ENCODE data around the gene HEBP2. TPM values are rescaled to one million over a fixed set of nuclear protein-coding genes. Genes with fewer than 3 reads are reported as not detected.

HEBP2 gene
- total RNA-seq, 4 donors from 2014 or later = 37.0 to 80.0 (median 58.0) TPM

DNA sequence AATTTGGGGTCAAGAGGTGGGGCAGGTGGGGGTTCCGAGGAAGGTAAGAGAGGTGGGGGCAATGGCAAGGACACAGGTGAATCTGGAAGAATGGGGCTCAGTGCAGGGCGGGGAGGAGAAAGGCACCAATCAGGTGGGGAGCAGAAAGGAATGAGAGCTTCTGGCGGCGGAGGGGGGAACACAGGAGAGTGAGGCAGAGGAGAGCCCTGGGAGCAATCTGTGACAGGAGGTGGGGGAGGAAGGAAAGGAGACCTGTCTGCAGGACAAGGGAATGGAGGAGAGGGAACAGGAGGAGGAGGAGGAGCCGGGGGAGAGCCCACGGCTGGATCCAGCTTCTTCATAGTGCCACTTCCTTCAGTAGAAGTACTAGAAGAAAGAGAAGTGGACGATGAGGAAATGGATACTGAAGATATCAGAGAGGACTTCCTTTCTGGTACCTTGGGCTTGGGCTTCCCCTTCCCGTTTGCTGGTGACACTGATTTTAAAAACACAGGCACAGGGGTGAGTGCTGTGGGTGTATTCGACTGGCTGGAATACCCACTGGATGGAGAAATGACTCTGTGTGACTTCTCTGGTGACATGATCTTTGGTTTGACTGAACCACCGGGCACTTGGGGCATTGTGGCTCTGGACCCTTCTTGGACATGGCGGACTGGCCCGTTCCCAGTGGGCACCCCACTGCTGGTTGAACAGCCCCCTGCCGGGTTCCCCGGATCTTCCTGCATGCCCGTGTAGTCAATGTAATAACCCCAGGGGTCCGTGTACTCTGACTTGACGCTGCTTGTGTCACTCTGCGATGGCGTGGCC lies 27.4 kb downstream of the HEBP2 start:
- no peaks in the 10 kb centered on the region for H3K36me3 ChIP-seq
- WGBS, 2 donors = 84 to 89% methylated on average over 15 to 19 of the region's 19 CpGs
- intact Hi-C loops (cut with DNase I) = loop anchor here (2.0 to 5.0 kb wide), 2 partner anchors 81 to 161 kb away; no protein-coding TSS in a partner anchor

DNA sequence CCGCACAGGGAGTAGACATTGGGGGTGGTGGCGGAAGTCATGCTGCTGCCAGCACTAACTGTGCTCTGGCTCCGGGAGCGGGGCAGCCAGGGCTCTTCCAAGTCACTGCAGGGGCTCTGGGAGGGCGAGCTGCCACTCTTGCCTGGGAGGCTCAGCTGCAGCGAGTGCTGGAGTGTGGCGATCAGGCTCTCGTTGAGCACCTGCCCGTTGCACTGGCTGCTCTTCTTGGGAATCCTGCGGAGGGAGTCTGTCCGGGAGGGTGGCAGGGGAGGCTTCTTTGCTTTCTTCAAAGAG lies 28.0 kb downstream of the HEBP2 start:
- Histone ChIP-seq H3K4me1 (no peaks in the 10 kb centered on the region), H3K4me3 (replicated peaks in 1 of 3) (no peak overlapping the region), H3K27me3 (no peaks in the 10 kb centered on the region), H3K9me3 (no peaks in the 10 kb centered on the region), H3K27ac (no peak overlapping the region), H3K36me3 (no peaks in the 10 kb centered on the region)
- 81 to 86% methylated on average over 8 to 9 of the region's 11 CpGs for WGBS, 2 donors
- no peak for DNase-seq
- no peak for TF ChIP-seq POLR2A (IDR thresholded peaks at IDR 0.05)
- TF ChIP-seq, protein P1, sequence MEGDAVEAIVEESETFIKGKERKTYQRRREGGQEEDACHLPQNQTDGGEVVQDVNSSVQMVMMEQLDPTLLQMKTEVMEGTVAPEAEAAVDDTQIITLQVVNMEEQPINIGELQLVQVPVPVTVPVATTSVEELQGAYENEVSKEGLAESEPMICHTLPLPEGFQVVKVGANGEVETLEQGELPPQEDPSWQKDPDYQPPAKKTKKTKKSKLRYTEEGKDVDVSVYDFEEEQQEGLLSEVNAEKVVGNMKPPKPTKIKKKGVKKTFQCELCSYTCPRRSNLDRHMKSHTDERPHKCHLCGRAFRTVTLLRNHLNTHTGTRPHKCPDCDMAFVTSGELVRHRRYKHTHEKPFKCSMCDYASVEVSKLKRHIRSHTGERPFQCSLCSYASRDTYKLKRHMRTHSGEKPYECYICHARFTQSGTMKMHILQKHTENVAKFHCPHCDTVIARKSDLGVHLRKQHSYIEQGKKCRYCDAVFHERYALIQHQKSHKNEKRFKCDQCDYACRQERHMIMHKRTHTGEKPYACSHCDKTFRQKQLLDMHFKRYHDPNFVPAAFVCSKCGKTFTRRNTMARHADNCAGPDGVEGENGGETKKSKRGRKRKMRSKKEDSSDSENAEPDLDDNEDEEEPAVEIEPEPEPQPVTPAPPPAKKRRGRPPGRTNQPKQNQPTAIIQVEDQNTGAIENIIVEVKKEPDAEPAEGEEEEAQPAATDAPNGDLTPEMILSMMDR (IDR thresholded peaks at IDR 0.05) = no peak
- intact Hi-C loops (cut with DNase I) = loop anchor here (5.0 kb wide), 1 partner anchor 160 kb away; no protein-coding TSS in a partner anchor

More for the DNA sequence above, 27.4 kb downstream of the HEBP2 start:
- Histone ChIP-seq H3K27ac (no peak overlapping the region), H3K9me3 (no peaks in the 10 kb centered on the region), H3K27me3 (no peaks in the 10 kb centered on the region), H3K4me3 (replicated peaks in 1 of 3) (no peak overlapping the region), H3K4me1 (no peaks in the 10 kb centered on the region)
- TF ChIP-seq, protein P1 (IDR thresholded peaks at IDR 0.05) = no peak
- TF ChIP-seq POLR2A (IDR thresholded peaks at IDR 0.05) = no peak
- no peak for DNase-seq

DNA sequence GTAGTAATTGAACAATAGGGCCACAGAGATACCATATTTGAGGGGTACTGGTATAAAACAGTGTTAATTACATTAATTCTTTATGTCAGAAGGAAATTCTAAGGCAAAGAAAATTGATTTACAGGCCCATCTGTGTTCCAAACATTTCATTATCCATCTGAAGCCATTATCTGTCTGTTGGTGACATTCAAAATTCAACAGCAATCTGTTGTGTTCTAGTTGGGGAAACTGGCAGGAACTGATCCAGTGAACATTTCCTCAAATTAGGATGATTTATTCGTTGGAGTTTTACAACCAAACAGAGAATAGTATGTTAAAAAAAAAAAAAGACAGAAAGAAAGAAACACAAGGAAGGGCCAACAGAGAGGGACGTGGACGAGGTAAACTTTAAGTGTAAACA lies 30.1 kb downstream of the HEBP2 start:
- H3K9me3 ChIP-seq = no peaks in the 10 kb centered on the region
- H3K27ac ChIP-seq = no peak overlapping the region
- no peaks in the 10 kb centered on the region for H3K36me3 ChIP-seq
- WGBS, 2 donors = 88 to 92% methylated on average over 3 of the region's 3 CpGs
- no peaks in the 10 kb centered on the region for H3K27me3 ChIP-seq
- DNase-seq = no peak
- TF ChIP-seq, protein P1 (IDR thresholded peaks at IDR 0.05) = no peak
- no peak for TF ChIP-seq POLR2A (IDR thresholded peaks at IDR 0.05)
- H3K4me1 ChIP-seq = no peaks in the 10 kb centered on the region
- no peak overlapping the region for H3K4me3 ChIP-seq (replicated peaks in 1 of 3)
- intact Hi-C loops (cut with DNase I) = loop anchor here (5.0 kb wide), 1 partner anchor 158 kb away; no protein-coding TSS in a partner anchor

GRCh38 chr6:138434925-138435324 lies 30.9 kb downstream of the HEBP2 start:
- no peaks in the 10 kb centered on the region for H3K36me3 ChIP-seq
- intact Hi-C loops (cut with DNase I) = loop anchor here (5.0 kb wide), 1 partner anchor 157 kb away; no protein-coding TSS in a partner anchor
- WGBS, 2 donors = 77 to 82% methylated on average over 4 of the region's 4 CpGs

DNA sequence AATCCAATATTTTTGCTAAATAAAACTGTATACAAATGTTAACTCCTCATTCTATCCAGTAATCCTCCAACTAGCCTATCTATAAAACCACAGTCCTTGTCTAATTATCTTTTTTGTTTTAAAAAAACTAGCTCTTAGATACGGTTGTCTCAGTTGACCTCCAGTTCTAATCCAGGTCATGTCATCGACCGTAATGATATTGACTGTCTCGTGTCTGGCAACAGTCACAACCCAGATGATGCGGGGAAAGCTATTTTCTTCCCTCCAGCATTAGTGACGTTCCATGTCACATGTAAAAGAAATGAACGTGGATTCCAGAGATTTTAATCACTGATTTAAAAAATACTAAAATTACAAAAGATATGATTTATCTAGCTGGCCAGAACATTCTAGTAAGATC lies 35.5 kb downstream of the HEBP2 start:
- Histone ChIP-seq H3K27me3 (no peaks in the 10 kb centered on the region), H3K27ac (no peak overlapping the region), H3K36me3 (no peaks in the 10 kb centered on the region), H3K4me3 (replicated peaks in 1 of 3) (no peak overlapping the region), H3K4me1 (no peaks in the 10 kb centered on the region), H3K9me3 (no peaks in the 10 kb centered on the region)
- 89 to 91% methylated on average over 7 of the region's 7 CpGs for WGBS, 2 donors
- no peak for DNase-seq
- TF ChIP-seq POLR2A (IDR thresholded peaks at IDR 0.05) = no peak
- TF ChIP-seq, protein P1 (IDR thresholded peaks at IDR 0.05) = no peak
- intact Hi-C loops (cut with DNase I) = no loop called here

More at GRCh38 chr6:138434925-138435324, 30.9 kb downstream of the HEBP2 start:
- Histone ChIP-seq H3K27me3 (no peaks in the 10 kb centered on the region), H3K4me1 (no peaks in the 10 kb centered on the region), H3K4me3 (replicated peaks in 1 of 3) (no peak overlapping the region), H3K9me3 (no peaks in the 10 kb centered on the region), H3K27ac (no peak overlapping the region)
- TF ChIP-seq, protein P1 (IDR thresholded peaks at IDR 0.05) = no peak
- TF ChIP-seq POLR2A (IDR thresholded peaks at IDR 0.05) = no peak
- no peak for DNase-seq

All from thyroid gland (tissue), 4 donors.